Stimulated activated CD8-positive, alpha-beta memory T cell treated with anti-CD3 and anti-CD28 coated beads, Interleukin-7, amount 100 ng/mL, for 24 hours (primary cell): ENCODE measurements around the gene CTRB1.
"Not testable (repeated sequence)": the region's sequence is repeated elsewhere in the genome, so short reads cannot be mapped to it uniquely, and the experiment has no call there.

Experiments used
- DNase-seq: peaks from one replicate; pipeline ENCODE4 v3.0.0-alpha.2; 2020; ENCODE audit warnings: low read depth

The CTRB1 gene

GRCh38 chr16:75204410-75204758 is 14.4 kb upstream of the CTRB1 start:
- no peak for DNase-seq

DNA sequence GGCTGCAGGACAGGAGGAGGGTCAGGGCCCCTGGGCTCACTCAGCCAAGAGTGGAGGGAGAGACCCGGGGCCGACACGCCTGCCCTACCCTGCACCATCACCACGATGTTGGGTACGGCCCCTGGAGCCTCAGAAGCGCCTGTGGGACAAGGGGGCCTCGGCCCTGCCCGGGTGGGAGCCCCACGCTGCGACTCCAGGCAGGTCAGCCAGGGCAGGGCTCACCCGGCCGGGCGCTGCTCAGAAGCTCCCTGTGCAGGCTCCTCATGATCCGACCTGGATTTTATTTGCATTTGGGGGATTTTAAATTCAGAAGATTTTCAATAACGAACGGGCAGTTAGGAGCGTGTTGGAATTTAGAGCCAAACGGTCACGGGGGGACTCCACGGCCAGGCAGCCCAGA is 13.9 kb upstream of the CTRB1 start:
- DNase-seq, result not testable (repeated sequence)

GRCh38 chr16:75205438-75205837 is 13.3 kb upstream of the CTRB1 start:
- not testable (repeated sequence) for DNase-seq

GRCh38 chr16:75205961-75206748 is 12.6 kb upstream of the CTRB1 start:
- not testable (repeated sequence) for DNase-seq

GRCh38 chr16:75206749-75207451 is 11.9 kb upstream of the CTRB1 start, which contains the start of gene CTRB2:
Gene CTRB2 (minus strand): TSS chr16:75207161. CDS start chr16:75207141, 20 bp downstream.
- no peak for DNase-seq

GRCh38 chr16:75207831-75208230 is 11.0 kb upstream of the CTRB1 start:
- DNase-seq, result no peak

GRCh38 chr16:75208242-75208825 is 10.5 kb upstream of the CTRB1 start:
- no peak for DNase-seq

DNA sequence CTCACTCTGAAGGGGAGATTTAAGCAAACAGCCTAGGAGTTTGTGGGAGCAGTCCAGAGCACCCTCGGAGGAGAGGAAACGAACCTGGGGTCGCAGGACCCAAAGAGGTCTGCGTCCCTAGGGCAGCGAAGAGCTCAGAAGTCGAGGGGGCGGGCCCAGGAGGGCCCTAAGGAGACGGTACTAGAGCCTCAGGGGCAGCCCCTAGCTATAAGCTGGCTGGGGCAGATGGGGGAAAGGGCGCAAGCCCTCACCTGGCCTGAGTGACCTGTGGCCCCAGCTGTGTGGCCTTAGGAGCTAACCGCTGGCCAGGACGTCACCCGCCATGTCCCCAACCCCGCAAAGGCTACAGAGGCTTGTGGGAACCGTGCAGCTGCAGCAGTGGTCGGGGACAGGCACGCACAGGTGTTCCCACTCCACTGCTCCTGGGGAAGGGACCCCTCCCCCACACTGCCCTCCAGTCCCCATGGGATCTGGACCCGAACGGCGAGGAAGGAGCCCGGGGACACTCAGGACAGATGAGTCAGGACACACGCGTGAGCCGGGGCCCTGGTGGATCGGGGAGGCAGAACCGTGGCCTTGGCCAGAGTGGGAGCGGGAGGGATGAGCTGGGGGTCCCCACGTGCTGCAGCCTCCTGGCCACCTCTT is 9.8 kb upstream of the CTRB1 start:
- DNase-seq, result no peak

DNA sequence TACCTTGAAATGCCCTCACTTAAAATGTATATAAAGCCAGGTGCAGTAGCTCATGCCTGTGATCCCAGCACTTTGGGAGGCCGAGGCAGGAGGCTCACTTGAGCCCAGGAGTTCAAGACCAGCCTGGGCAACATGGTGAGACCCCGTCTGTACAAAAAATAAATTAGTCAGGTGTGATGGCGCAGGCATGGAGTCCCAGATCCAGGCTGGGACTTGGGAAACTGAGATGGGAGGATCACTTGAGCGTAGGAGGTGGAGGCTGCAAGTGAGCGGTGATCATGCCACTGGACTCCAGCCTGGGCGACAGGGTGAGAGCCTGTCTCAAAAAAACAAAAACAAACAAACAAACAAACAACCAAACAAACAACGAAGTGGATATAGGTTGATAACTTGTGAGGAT is 9.3 kb upstream of the CTRB1 start:
- not testable (repeated sequence) for DNase-seq

DNA sequence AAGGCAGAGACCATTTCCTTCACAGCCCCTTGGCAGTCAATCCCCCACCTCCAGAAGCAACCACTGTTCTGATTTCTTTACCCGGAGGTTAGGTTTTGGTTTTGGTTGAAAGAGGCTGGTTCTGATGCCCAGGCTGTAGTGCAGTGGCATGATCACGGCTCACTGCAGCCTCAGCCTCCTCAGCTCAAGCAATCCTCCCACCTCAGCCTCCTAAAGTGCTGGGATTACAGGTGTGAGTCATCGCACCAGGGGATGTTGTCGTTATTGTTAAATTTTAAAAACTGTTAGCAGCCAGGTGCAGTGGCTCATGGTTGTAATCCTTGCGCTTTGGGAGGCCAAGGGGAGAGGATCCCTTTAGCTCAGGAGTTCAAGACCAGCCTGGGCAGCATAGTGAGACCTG is 8.8 kb upstream of the CTRB1 start:
- DNase-seq, result no peak

- DNase-seq, result not testable (repeated sequence)
These were observed 7.5 kb upstream of the CTRB1 start for GRCh38 chr16:75211286-75211685.

DNA sequence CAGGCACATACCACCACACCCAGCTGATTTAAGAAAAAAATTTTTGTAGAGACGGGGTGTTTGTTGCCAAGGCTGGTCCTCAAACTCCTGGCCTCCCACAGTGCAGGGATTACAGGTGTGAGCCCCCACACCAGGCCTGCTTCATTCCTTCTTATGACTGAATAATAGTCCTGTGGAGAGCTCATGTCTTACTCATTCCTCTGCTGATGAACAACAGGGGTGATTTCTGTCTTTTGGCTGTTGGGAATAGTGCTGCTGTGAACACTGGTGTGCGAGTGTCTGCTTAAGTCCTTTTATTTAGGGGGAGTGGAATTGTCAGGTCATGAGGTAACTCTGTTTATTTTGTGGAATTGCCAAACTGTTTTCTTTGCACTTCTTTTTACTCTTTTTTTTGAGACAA is 2.7 kb upstream of the CTRB1 start:
- DNase-seq, result no peak

GRCh38 chr16:75216576-75216975 is 2.2 kb upstream of the CTRB1 start:
- no peak for DNase-seq

DNA sequence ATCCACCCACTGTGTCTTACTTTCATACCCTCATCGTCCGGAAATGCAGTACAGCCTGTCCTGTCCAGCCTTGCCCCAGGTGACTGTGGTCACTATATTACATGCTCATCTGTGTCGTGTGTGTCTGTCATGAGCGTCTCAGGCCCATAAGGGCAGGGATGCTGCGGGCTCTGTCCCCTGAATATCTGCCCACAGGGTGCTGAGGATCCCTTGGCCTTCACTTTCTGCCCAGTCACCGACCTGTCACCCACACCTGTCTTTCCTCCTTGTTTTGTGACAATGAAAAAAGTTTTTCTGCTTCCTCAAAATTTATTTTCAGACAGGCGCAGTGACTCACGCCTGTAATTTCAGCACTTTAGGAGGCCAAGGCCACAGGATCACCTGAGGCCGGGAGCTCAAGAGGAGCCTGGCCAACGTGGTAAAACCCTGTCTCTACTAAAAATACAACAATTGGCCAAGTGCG is 1.4 kb upstream of the CTRB1 start:
- DNase-seq, result no peak

GRCh38 chr16:75219088-75219487 is 300 bp downstream of the CTRB1 start:
- no peak for DNase-seq

GRCh38 chr16:75219838-75220237 is 1.1 kb downstream of the CTRB1 start:
- DNase-seq, result no peak

- DNase-seq, result no peak
These were observed 3.5 kb downstream of the CTRB1 start for GRCh38 chr16:75222271-75222783.

DNA sequence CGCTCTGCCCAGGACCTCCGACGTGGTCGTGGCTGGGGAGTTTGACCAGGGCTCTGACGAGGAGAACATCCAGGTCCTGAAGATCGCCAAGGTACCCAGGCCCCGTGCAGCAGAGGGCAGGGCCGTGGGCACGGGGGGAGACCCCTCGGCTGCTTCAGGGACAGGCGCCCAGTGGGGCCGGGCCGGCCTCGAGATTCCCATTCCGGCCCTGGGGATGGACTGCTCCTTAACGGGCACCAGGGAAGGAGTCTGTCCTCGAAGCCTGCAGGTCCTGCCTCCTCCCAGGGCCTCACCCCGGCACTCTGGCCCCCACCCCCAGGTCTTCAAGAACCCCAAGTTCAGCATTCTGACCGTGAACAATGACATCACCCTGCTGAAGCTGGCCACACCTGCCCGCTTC is 4.3 kb downstream of the CTRB1 start:
- not testable (repeated sequence) for DNase-seq

DNA sequence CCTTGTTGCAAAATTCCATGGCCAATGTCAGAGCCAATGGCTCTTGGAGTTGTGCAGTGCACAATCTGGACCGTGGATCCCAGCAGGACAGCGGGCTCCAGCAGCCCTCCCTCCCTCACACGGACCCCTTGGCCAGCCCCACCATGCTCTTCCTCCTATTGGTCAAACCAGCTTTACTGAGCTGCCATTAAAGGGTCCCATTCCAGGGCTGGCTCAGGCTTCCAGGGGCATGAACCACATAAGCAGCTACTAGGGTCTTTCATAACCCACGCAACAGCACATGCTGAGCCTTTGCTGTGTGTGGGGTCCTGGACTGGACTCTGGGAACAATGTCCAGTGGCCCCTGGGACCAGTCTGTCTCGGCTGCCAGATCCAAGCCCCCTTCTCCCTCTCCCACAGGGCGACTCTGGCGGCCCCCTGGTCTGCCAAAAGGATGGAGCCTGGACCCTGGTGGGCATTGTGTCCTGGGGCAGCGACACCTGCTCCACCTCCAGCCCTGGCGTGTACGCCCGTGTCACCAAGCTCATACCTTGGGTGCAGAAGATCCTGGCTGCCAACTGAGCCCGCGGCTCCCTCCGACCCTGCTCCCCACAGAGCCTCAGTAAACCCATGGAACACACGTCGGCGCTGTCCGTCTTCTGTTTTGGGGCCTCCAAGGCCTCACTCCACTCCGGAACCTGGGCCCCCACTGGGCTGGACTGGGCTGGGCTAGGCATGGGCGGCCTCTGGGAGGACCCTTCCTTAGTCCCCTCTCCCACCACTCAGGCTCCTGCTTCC is 5.7 kb downstream of the CTRB1 start:
- DNase-seq, result no peak

DNA sequence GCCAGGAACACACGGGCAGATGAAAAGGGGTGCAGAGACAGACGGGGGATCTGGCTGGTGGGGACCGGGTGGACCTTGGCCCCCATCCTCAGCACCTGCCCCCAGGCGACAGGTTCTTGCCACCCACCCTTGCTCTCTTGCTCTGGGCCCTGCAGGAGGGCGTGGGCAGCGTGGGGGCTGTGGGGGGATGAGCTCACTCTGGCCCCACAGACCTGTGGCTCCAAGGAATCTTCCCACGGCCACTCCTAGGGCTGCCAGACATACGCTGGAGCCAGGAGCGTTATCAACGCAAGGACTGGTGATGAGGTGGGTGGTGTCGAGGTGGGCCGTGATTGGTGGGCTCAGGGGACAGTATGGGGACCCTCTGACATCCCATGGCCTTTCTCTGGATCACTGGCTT is 6.3 kb downstream of the CTRB1 start:
- DNase-seq, result no peak

GRCh38 chr16:75225678-75226515 is 7.1 kb downstream of the CTRB1 start:
- no peak for DNase-seq
